Epithelial cell of esophagus (primary cell): ENCODE data around the gene FKBP15.

ENCODE experiments used
- DNase-seq: peaks from one replicate; pipeline ENCODE4 v3.0.0; 2010; ENCODE audit warnings: low read depth
- H3K4me3 ChIP-seq: 2 replicates; pipeline ENCODE4 v1.5.1; 2011; ENCODE audit warnings: mild to moderate bottlenecking, low read length, control low read depth
- CTCF ChIP-seq: IDR thresholded peaks from 2 replicates; pipeline ENCODE4 v1.5.1; 2011; ENCODE audit warnings: low read depth, mild to moderate bottlenecking, low read length, control low read depth, inconsistent platforms; ENCODE audit not compliant: insufficient read depth; ENCODE audit errors: missing control alignments

Gene FKBP15

GRCh38 chr9:113219186-113219936 is 1.7 kb downstream of the FKBP15 start:
- no peak overlapping the region for H3K4me3 ChIP-seq
- DNase-seq: no peak
- no peak for TF ChIP-seq CTCF

- no peak for DNase-seq
- TF ChIP-seq CTCF: no peak
Observed at GRCh38 chr9:113216406-113216805, 4.7 kb downstream of the FKBP15 start.

GRCh38 chr9:113215132-113215531 is 5.9 kb downstream of the FKBP15 start:
- no peak overlapping the region for H3K4me3 ChIP-seq
- peak; percentile 85 for DNase-seq
- no peak for TF ChIP-seq CTCF

More at GRCh38 chr9:113216406-113216805, 4.7 kb downstream of the FKBP15 start:
- no peak overlapping the region for H3K4me3 ChIP-seq

- no peak for DNase-seq
- no peak overlapping the region for H3K4me3 ChIP-seq
- no peak for TF ChIP-seq CTCF
Observed at GRCh38 chr9:113210815-113211214, 10.3 kb downstream of the FKBP15 start.

- DNase-seq: no peak
- H3K4me3 ChIP-seq: no peak overlapping the region
- no peak for TF ChIP-seq CTCF
Observed at GRCh38 chr9:113205861-113206260, 15.2 kb downstream of the FKBP15 start.

GRCh38 chr9:113205432-113205831 is 15.6 kb downstream of the FKBP15 start:
- TF ChIP-seq CTCF: no peak

GRCh38 chr9:113199683-113200329 is 21.3 kb downstream of the FKBP15 start:
- H3K4me3 ChIP-seq: no peak overlapping the region
- no peak for TF ChIP-seq CTCF
- DNase-seq: no peak

More at GRCh38 chr9:113205432-113205831, 15.6 kb downstream of the FKBP15 start:
- DNase-seq: no peak
- H3K4me3 ChIP-seq: no peak overlapping the region
